SK-N-SH treated with all-trans-retinoic acid at 6 μM for 48 hours (cell line): Measurements from ENCODE around the gene INCA1.

ENCODE experiments used
- ATAC-seq: fragments of 200-7000 bp; cut with Tn5 transposase; 3 replicates; pipeline ENCODE4 v1.9.1; 2020; ENCODE audit warnings: mild to moderate bottlenecking, moderate library complexity
- ARNTL ChIP-seq: fragments of 450-650 bp; formaldehyde crosslinking; IDR thresholded peaks from 2 replicates; pipeline ENCODE4 v1.5.0; 2020; ENCODE audit warnings: low read depth, mild to moderate bottlenecking, moderate library complexity, borderline replicate concordance
- BACH2 ChIP-seq: fragments of 250-450 bp; sonication (Bioruptor Pico); IDR thresholded peaks from 2 replicates; pipeline ENCODE4 v1.9.0; 2021; ENCODE audit warnings: mild to moderate bottlenecking, borderline replicate concordance
- CSDC2 ChIP-seq: fragments of 250-450 bp; sonication (Bioruptor Pico); IDR thresholded peaks from 2 replicates; pipeline ENCODE4 v1.5.0; 2020; ENCODE audit warnings: mild to moderate bottlenecking, moderate library complexity
- CSRNP3 ChIP-seq: fragments of 250-450 bp; sonication (Bioruptor Pico); IDR thresholded peaks from 2 replicates; pipeline ENCODE4 v1.5.1; 2021; ENCODE audit warnings: mild to moderate bottlenecking, moderate library complexity
- ESRRG ChIP-seq: fragments of 250-450 bp; sonication (Bioruptor Pico); IDR thresholded peaks from 2 replicates; pipeline ENCODE4 v1.6.1; 2021; ENCODE audit warnings: mild to moderate bottlenecking
- GLIS3 ChIP-seq: fragments of 250-450 bp; sonication (Bioruptor Pico); IDR thresholded peaks from 2 replicates; pipeline ENCODE4 v1.5.0; 2020; ENCODE audit warnings: mild to moderate bottlenecking, moderate library complexity
- ISL1 ChIP-seq: fragments of 250-450 bp; sonication (Bioruptor Pico); IDR thresholded peaks from 2 replicates; pipeline ENCODE4 v2.1.2; 2022; ENCODE audit warnings: mild to moderate bottlenecking, moderate library complexity
- OSR1 ChIP-seq: fragments of 250-450 bp; sonication (Bioruptor Pico); IDR thresholded peaks from 2 replicates; pipeline ENCODE4 v1.8.0; 2022; ENCODE audit warnings: moderate library complexity, mild to moderate bottlenecking, inconsistent platforms
- POU6F1 ChIP-seq: fragments of 250-450 bp; sonication (Bioruptor Pico); IDR thresholded peaks from 2 replicates; pipeline ENCODE4 v1.8.0; 2021; ENCODE audit warnings: low read depth, mild to moderate bottlenecking, moderate library complexity, borderline replicate concordance
- PPARA ChIP-seq: fragments of 250-450 bp; sonication (Bioruptor Pico); IDR thresholded peaks from 2 replicates; pipeline ENCODE4 v1.5.0; 2020; ENCODE audit warnings: mild to moderate bottlenecking, borderline replicate concordance
- RARB ChIP-seq: fragments of 250-450 bp; sonication (Bioruptor Pico); IDR thresholded peaks from 2 replicates; pipeline ENCODE4 v1.8.0; 2021; ENCODE audit warnings: mild to moderate bottlenecking, moderate library complexity
- SNAI2 ChIP-seq: fragments of 250-450 bp; sonication (Bioruptor Pico); IDR thresholded peaks from 2 replicates; pipeline ENCODE4 v1.5.0; 2020; ENCODE audit warnings: mild to moderate bottlenecking, moderate library complexity
- TCF4 ChIP-seq: fragments of 250-450 bp; sonication (Bioruptor Pico); IDR thresholded peaks from 2 replicates; pipeline ENCODE4 v1.8.0; 2021; ENCODE audit warnings: mild to moderate bottlenecking, moderate library complexity, borderline replicate concordance
- TOX ChIP-seq: fragments of 250-450 bp; sonication (Bioruptor Pico); IDR thresholded peaks from 2 replicates; pipeline ENCODE4 v1.8.0; 2021; ENCODE audit warnings: mild to moderate bottlenecking, moderate library complexity, borderline replicate concordance
- ZC3H10 ChIP-seq: fragments of 250-450 bp; sonication (Bioruptor Pico); IDR thresholded peaks from 2 replicates; pipeline ENCODE4 v1.5.1; 2021; ENCODE audit warnings: mild to moderate bottlenecking, moderate library complexity
- ZFP30 ChIP-seq: fragments of 450-650 bp; formaldehyde crosslinking; IDR thresholded peaks from 2 replicates; pipeline ENCODE4 v1.5.0; 2022; ENCODE audit warnings: mild to moderate bottlenecking, moderate library complexity
- ZNF565 ChIP-seq: fragments of 450-650 bp; formaldehyde crosslinking; conservative IDR thresholded peaks from 2 replicates; pipeline ENCODE4 v1.5.0; 2020; ENCODE audit warnings: low read depth, mild to moderate bottlenecking, moderate library complexity
- ZNF70 ChIP-seq: fragments of 450-650 bp; formaldehyde crosslinking; IDR thresholded peaks from 2 replicates; pipeline ENCODE4 v1.5.0; 2020; ENCODE audit warnings: mild to moderate bottlenecking, moderate library complexity
- ZNF8 ChIP-seq: fragments of 450-650 bp; formaldehyde crosslinking; IDR thresholded peaks from 2 replicates; pipeline ENCODE4 v1.5.0; 2020; ENCODE audit warnings: mild to moderate bottlenecking, moderate library complexity
- TF ChIP-seq, protein P1 (sequence below): fragments of 250-450 bp; sonication (Bioruptor Pico); IDR thresholded peaks from 2 replicates; pipeline ENCODE4 v1.8.0; 2020; ENCODE audit warnings: mild to moderate bottlenecking, moderate library complexity, borderline replicate concordance
- TF ChIP-seq, protein P2 (sequence below): fragments of 250-450 bp; sonication (Bioruptor Pico); IDR thresholded peaks from 2 replicates; pipeline ENCODE4 v1.5.1; 2020; ENCODE audit warnings: low read depth, mild to moderate bottlenecking, moderate library complexity
- TF ChIP-seq, protein P3 (sequence below): fragments of 250-450 bp; sonication (Bioruptor Pico); IDR thresholded peaks from 2 replicates; pipeline ENCODE4 v1.5.0; 2020; ENCODE audit warnings: mild to moderate bottlenecking, moderate library complexity

The INCA1 gene

GRCh38 chr17:4939796-4940554 lies 57.3 kb downstream of the INCA1 start, which contains the start of the genes RNF167 and SLC25A11:
TSS of gene RNF167 (plus strand) at chr17:4940268. CDS start at chr17:4940910, 642 bp downstream.
TSS of gene SLC25A11 (minus strand) at chr17:4940046. CDS start at chr17:4939910, 136 bp downstream.
- peak; percentile 87 for ATAC-seq
- no peak for TF ChIP-seq ISL1 (CRISPR knock-in tag)
- peak; percentile 80; the same call in 1 of the 2 replicates for TF ChIP-seq ZNF565 (CRISPR knock-in tag)
- no peak for TF ChIP-seq GLIS3 (CRISPR knock-in tag)
- TF ChIP-seq ZC3H10 = no peak
- TF ChIP-seq, protein P1, sequence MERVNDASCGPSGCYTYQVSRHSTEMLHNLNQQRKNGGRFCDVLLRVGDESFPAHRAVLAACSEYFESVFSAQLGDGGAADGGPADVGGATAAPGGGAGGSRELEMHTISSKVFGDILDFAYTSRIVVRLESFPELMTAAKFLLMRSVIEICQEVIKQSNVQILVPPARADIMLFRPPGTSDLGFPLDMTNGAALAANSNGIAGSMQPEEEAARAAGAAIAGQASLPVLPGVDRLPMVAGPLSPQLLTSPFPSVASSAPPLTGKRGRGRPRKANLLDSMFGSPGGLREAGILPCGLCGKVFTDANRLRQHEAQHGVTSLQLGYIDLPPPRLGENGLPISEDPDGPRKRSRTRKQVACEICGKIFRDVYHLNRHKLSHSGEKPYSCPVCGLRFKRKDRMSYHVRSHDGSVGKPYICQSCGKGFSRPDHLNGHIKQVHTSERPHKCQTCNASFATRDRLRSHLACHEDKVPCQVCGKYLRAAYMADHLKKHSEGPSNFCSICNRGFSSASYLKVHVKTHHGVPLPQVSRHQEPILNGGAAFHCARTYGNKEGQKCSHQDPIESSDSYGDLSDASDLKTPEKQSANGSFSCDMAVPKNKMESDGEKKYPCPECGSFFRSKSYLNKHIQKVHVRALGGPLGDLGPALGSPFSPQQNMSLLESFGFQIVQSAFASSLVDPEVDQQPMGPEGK (CRISPR knock-in tag) = no peak
- TF ChIP-seq ZNF70 (CRISPR knock-in tag) = peak; percentile 12; the same call in 1 of the 2 replicates
- TF ChIP-seq BACH2 = no peak
- TF ChIP-seq TCF4 (CRISPR knock-in tag) = no peak
- TF ChIP-seq RARB = no peak
- TF ChIP-seq, protein P2, sequence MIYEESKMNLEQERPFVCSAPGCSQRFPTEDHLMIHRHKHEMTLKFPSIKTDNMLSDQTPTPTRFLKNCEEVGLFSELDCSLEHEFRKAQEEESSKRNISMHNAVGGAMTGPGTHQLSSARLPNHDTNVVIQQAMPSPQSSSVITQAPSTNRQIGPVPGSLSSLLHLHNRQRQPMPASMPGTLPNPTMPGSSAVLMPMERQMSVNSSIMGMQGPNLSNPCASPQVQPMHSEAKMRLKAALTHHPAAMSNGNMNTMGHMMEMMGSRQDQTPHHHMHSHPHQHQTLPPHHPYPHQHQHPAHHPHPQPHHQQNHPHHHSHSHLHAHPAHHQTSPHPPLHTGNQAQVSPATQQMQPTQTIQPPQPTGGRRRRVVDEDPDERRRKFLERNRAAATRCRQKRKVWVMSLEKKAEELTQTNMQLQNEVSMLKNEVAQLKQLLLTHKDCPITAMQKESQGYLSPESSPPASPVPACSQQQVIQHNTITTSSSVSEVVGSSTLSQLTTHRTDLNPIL (CRISPR knock-in tag) = no peak
- no peak for TF ChIP-seq OSR1 (CRISPR knock-in tag)
- no peak for TF ChIP-seq ARNTL (CRISPR knock-in tag)
- no peak for TF ChIP-seq ESRRG (CRISPR knock-in tag)
- TF ChIP-seq ZNF8 (CRISPR knock-in tag) = no peak
- TF ChIP-seq POU6F1 (CRISPR knock-in tag) = no peak
- TF ChIP-seq, protein P3, sequence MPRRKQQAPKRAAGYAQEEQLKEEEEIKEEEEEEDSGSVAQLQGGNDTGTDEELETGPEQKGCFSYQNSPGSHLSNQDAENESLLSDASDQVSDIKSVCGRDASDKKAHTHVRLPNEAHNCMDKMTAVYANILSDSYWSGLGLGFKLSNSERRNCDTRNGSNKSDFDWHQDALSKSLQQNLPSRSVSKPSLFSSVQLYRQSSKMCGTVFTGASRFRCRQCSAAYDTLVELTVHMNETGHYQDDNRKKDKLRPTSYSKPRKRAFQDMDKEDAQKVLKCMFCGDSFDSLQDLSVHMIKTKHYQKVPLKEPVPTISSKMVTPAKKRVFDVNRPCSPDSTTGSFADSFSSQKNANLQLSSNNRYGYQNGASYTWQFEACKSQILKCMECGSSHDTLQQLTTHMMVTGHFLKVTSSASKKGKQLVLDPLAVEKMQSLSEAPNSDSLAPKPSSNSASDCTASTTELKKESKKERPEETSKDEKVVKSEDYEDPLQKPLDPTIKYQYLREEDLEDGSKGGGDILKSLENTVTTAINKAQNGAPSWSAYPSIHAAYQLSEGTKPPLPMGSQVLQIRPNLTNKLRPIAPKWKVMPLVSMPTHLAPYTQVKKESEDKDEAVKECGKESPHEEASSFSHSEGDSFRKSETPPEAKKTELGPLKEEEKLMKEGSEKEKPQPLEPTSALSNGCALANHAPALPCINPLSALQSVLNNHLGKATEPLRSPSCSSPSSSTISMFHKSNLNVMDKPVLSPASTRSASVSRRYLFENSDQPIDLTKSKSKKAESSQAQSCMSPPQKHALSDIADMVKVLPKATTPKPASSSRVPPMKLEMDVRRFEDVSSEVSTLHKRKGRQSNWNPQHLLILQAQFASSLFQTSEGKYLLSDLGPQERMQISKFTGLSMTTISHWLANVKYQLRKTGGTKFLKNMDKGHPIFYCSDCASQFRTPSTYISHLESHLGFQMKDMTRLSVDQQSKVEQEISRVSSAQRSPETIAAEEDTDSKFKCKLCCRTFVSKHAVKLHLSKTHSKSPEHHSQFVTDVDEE (CRISPR knock-in tag) = peak; percentile 83
- peak; percentile 94; the same call in 1 of the 2 replicates for TF ChIP-seq SNAI2
- TF ChIP-seq CSDC2 = no peak
- no peak for TF ChIP-seq ZFP30
- no peak for TF ChIP-seq TOX (CRISPR knock-in tag)
- no peak for TF ChIP-seq PPARA

GRCh38 chr17:4939546-4939795 lies 57.9 kb downstream of the INCA1 start:
- no peak for TF ChIP-seq ZNF8 (CRISPR knock-in tag)
- no peak for TF ChIP-seq PPARA
- TF ChIP-seq BACH2 = no peak
- ATAC-seq = no peak

GRCh38 chr17:4938688-4939545 lies 58.4 kb downstream of the INCA1 start:
- no peak for ATAC-seq
- no peak for TF ChIP-seq CSRNP3
- TF ChIP-seq ZFP30 = no peak
- TF ChIP-seq ZNF8 (CRISPR knock-in tag) = no peak
- TF ChIP-seq ESRRG (CRISPR knock-in tag) = no peak
- TF ChIP-seq, protein P2 (CRISPR knock-in tag) = no peak
- no peak for TF ChIP-seq RARB
- no peak for TF ChIP-seq ZNF70 (CRISPR knock-in tag)
- TF ChIP-seq GLIS3 (CRISPR knock-in tag) = no peak
- no peak for TF ChIP-seq BACH2
- no peak for TF ChIP-seq SNAI2
- TF ChIP-seq ZNF565 (CRISPR knock-in tag) = no peak
- no peak for TF ChIP-seq POU6F1 (CRISPR knock-in tag)
- no peak for TF ChIP-seq PPARA
- no peak for TF ChIP-seq ZC3H10
- TF ChIP-seq, all 23 proteins: peak for 0
